Stimulated activated CD4-positive, alpha-beta T cell treated with anti-CD3 and anti-CD28 coated beads, TNF-alpha, amount 100 ng/mL, for 48 hours (primary cell): Measurements from ENCODE around the gene BAMBI.

Experiments used
- DNase-seq, 3 donors: peaks; one replicate each; pipeline ENCODE4 v3.0.0-alpha.2; 2020; ENCODE audit warnings: low read depth in 3 of 3

Gene BAMBI

GRCh38 chr10:28674782-28675181 is 2.5 kb upstream of the BAMBI start:
- no peak for DNase-seq

DNA sequence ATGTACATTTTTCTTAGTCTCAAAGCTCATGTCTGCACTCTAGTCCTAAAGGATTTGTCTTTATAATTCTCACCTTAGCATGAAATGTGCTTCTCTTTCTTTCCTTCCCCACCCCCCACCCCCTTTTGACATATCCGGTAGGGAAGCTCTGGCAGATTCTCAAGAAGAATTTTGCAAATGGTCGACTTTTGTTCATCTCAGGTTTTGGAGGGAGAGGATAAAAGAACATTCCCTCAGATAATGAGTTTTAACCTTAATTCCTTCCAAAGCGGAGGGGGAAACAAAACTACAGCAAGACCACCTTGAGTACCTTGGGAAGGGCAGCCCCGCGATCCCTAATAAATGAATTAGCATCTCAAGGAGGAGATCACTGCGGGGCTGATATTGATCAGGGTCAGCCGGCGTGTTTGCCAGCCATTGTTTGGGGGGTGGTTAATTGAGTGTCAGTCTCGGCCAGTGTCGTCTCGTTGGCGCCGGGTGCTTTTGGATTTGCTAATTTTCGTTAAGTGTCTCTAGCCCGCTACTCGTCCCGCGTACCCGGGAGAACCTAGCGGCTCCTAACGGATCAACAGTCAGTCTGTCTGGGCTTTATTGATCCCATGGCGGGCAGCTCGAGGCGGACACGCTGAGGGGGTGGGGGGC is 874 bp upstream of the BAMBI start:
- DNase-seq, result no peak

DNA sequence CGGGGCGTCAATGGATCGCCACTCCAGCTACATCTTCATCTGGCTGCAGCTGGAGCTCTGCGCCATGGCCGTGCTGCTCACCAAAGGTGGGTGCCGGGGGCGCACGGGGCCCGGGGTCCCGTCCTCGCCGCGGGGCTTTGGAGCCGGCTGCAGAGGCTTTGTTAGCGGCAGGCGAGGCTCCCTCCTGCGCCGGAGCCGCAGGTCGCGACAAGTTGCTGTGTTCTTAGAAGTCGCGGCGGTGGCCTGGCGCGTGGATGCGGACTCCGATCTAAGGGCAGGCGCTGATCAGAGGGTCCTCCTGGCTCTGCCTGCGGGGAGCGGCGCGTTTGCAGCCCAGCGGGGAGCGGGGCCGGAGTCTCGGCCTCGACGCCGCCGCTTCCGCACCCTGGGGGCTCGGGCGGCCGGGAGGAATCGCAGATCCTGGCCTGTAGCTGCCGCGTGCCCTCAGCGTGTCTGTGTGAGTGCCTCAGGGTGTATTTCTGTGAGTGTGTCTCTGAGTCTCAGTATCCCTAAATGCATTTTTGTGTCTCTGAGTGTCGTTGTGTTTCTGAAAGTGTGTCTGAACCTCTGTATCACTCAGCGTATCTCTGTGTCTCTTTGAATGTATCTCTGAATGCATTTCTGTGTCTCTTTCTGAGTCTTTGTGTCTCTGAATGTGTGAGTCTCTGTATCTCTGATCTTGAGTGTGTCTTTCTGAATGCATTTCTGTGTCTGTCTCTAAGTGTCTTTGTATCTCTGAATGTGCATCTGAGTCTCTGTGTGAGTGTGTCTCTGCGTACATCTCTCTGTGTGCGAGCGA is 766 bp downstream of the BAMBI start:
- DNase-seq, result no peak

GRCh38 chr10:28678687-28679457 is 1.6 kb downstream of the BAMBI start:
- no peak for DNase-seq

DNA sequence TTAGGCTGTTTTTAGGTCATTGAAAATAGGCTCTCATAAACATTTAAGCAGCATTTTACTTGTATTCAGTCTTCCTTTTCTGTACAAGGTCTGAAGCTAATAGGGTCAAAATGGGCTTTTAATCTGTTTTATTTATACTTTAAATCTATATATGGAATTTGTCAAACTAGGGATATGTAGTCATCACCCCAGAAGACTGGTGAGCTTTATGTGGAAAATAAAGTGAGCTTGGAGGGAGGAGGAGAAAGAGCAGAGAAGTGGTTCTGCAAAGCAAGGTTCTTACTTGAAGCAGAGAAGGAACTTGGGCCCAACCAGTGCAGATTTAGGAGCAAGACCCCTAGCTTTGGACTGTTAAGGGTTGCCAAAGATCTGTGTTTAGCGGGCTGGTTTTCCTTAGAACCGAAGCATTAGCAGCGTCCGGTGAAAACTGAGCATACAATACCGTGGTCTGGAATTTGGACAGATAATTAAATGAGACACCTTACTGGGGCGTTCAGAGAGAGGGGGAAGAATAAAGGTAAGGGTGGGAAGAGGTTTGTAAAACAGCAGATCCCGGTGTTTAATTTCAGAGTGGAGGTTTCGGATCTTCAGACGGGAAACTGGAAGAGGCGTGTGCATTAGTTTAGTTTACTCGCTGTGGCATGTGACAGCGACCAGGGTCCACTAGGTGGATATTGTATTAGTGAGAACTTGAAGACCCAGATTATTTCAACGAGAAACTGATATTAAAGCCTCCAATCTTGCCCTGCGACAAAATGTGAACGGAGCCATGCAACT is 2.4 kb downstream of the BAMBI start:
- DNase-seq, result no peak

DNA sequence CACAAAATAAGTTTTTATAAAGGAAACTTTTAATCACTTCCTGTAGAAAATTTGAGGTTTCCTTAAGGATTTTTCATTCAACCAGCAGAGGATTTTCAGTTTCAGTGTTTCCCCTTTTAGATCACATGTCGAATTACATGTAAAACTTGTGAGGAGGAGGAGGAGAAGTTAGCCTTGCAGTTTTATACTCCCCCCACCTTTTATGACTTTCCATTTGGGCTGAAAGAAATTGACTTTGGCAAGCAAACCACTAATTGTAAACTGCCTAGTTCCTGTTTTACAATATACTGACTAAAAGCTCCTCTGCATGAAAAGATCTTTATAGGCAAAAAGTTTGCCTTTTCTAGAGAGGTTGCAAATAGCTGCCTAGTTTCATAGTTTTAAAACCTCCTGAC is 3.0 kb downstream of the BAMBI start:
- no peak for DNase-seq

GRCh38 chr10:28681291-28681763 is 4.0 kb downstream of the BAMBI start:
- DNase-seq, result no peak

DNA sequence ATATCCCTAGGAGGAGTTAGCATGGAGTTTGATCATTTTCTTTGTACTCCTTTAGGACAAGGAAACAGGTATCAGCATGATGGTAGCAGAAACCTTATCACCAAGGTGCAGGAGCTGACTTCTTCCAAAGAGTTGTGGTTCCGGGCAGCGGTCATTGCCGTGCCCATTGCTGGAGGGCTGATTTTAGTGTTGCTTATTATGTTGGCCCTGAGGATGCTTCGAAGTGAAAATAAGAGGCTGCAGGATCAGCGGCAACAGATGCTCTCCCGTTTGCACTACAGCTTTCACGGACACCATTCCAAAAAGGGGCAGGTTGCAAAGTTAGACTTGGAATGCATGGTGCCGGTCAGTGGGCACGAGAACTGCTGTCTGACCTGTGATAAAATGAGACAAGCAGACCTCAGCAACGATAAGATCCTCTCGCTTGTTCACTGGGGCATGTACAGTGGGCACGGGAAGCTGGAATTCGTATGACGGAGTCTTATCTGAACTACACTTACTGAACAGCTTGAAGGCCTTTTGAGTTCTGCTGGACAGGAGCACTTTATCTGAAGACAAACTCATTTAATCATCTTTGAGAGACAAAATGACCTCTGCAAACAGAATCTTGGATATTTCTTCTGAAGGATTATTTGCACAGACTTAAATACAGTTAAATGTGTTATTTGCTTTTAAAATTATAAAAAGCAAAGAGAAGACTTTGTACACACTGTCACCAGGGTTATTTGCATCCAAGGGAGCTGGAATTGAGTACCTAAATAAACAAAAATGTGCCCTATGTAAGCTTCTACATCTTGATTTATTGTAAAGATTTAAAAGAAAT is 4.8 kb downstream of the BAMBI start:
- DNase-seq, result no peak

DNA sequence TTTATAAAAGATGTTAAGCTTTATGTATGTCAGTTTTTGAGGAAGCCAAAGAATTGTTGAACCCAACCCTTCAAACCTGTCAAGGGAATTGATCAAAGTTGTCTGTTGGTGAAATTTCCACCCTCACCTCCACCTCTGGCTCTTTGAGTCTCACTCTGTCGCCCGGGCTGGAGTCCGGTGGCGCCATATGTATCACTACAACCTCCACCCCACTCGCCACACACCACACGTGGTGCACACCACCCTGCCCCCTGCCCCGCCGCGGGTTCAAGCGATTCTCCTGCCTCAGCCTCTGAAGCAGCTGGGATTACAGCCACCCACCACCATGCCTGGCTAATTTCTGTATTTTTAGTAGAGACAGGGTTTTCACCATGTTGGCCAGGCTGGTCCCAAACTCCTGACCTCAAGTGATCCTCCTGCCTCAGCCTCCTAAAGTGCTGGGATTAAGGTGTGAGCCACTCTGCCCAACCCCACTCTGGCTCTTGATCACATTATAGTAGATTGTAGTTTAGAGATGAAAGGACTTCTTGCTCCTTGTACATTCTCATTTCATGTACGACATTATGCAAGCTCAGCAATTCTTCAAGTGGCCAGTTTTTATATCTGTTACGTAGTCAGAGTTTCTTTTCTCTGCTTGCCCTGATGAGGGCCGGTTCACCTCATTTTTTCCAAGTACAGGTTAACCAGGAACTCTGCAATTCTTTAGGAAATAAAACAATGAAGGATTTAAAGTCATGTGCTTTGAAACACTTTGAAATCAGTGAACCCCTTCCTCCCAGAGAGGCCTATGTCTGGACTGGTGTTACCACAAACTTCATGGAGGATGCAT is 7.0 kb downstream of the BAMBI start:
- no peak for DNase-seq

- no peak for DNase-seq
Observed at GRCh38 chr10:28684986-28685580, 7.8 kb downstream of the BAMBI start.

GRCh38 chr10:28685717-28686116 is 8.4 kb downstream of the BAMBI start:
- no peak for DNase-seq

DNA sequence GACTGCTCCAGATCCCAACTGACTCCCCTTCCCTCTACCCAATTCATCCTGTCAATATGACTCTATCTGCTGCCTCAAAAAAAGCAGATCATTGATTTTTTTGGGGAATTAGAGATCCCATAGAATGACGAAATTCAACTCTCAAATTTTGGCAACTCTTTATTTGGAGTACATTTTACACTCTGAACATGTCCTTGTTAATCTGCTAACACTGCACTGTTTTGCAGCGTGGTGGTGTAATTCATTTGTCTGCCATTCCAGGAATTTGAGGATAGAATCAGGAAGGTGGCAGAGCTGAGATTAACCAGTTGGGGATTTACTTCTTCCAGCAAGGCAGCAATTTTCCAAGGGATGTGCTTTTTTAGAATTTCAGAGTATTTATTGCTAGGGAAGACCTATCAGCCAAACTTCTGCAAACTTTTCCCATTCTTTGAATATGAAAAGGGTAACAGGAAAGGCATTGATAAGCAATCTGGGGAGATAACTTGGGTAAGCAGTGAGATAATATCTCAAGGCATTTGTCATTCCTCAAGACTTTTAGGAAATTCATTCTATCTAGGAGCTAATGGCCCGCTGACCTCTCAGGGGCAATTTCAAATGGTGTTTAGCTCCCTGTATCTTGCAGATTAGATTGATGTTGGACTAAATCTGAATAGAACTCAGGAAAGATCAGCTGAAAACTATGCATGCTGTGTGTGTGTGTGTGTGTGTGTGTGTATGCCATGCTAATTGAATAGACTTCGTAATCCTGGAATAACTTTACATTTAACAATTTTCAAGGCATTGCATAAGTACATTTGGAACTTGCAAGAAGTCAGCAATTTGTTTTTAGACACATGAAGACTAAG is 9.7 kb downstream of the BAMBI start:
- DNase-seq, result no peak

DNA sequence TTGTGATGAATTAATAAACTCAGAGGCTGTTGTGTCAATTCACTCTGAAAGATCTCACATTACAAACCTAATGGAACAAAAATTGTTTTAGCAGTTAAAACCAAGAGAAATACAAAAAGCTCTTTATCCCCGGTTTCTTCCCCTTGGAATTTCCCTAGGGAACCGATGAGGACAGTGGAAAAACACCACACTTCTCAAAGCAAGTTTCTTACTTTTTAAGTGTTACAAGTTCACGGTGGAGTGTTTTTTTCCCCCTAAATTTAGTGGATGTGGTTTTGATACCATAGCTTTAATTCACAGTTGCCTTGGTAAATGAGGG is 10.3 kb downstream of the BAMBI start:
- no peak for DNase-seq

DNA sequence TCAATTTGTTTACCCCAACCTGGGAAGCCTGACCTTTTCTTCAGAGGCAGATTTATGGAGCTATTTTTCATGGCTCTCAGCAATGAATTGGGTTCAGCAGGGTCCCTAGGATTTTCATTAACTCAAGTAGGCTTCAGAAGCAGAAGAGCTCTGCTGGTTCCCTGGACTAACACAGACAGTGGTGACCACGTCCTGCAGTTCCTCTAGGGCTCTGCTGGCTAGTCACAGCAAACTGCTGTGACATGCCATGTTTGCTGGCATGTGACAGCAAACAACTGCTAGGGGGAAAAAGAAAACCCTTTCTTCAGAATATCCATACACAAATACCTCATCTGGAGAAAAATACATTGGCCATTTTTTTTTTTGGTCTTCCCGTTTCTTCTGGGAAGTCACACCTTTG is 13.2 kb downstream of the BAMBI start:
- DNase-seq, result no peak

GRCh38 chr10:28691187-28691694 is 13.9 kb downstream of the BAMBI start:
- DNase-seq, result no peak

- DNase-seq, result no peak
Observed at GRCh38 chr10:28692050-28692449, 14.7 kb downstream of the BAMBI start.

GRCh38 chr10:28694530-28694929 is 17.2 kb downstream of the BAMBI start:
- DNase-seq, result no peak

GRCh38 chr10:28698075-28698474 is 20.8 kb downstream of the BAMBI start:
- no peak for DNase-seq
